WTC11 (cell line): ENCODE results near the gene OPN1LW. TPM values are rescaled to one million over a fixed set of nuclear protein-coding genes. Genes with fewer than 3 reads are reported as not detected.

Experiments used
- ATAC-seq: fragments of 200-7000 bp; cut with Tn5 transposase; 2 replicates; pipeline ENCODE4 v1.10.0; 2021; ENCODE audit warnings: mild to moderate bottlenecking, moderate library complexity
- CTCF ChIA-PET: fragments of 300-600 bp; sonication (Branson Sonifier 250); formaldehyde crosslinking; loops from one replicate; lab custom pipeline; 2021; ENCODE audit warnings: antibody characterized with exemption; lab: Charles Lee
- POLR2A ChIA-PET: fragments of 350-600 bp; sonication (Branson Sonifier 250); formaldehyde crosslinking; loops from one replicate; lab custom pipeline; 2021; ENCODE audit warnings: antibody characterized with exemption; lab: Charles Lee
- DNase-seq: peaks from one replicate; pipeline ENCODE4 v3.0.0; 2021; ENCODE audit warnings: low spot score
- H3K27ac Mint-ChIP-seq: 2 replicates; pipeline ENCODE4 v1.8.0; 2021; ENCODE audit warnings: mixed read lengths
- H3K27me3 Mint-ChIP-seq: 2 replicates; pipeline ENCODE4 v1.8.0; 2021; ENCODE audit warnings: low read depth, mild to moderate bottlenecking, moderate library complexity, mixed read lengths
- H3K36me3 Mint-ChIP-seq: 2 replicates; pipeline ENCODE4 v1.8.0; 2021; ENCODE audit warnings: mixed read lengths
- H3K4me1 Mint-ChIP-seq: 2 replicates; pipeline ENCODE4 v1.8.0; 2022; ENCODE audit warnings: mixed read lengths
- H3K4me3 Mint-ChIP-seq: 2 replicates; pipeline ENCODE4 v1.8.0; 2021; ENCODE audit warnings: mild to moderate bottlenecking, moderate library complexity, mixed read lengths
- H3K9me3 Mint-ChIP-seq: 2 replicates; pipeline ENCODE4 v1.8.0; 2021; ENCODE audit warnings: mixed read lengths
- ARID4B ChIP-seq: sonication (generic); formaldehyde crosslinking; IDR thresholded peaks from 2 replicates; pipeline ENCODE4 v1.8.0; 2023; ENCODE audit warnings: missing genetic modification reagents, mild to moderate bottlenecking, borderline replicate concordance
- ATF1 ChIP-seq: sonication (generic); formaldehyde crosslinking; IDR thresholded peaks from 2 replicates; pipeline ENCODE4 v1.8.1; 2023; ENCODE audit warnings: mild to moderate bottlenecking, moderate library complexity, missing genetic modification reagents
- ELF4 ChIP-seq: sonication (generic); formaldehyde crosslinking; IDR thresholded peaks from 2 replicates; pipeline ENCODE4 v1.8.1; 2022; ENCODE audit warnings: low read depth, mild to moderate bottlenecking, moderate library complexity, missing genetic modification reagents
- EMX1 ChIP-seq: fragments of 250-450 bp; sonication (Bioruptor Pico); IDR thresholded peaks from 2 replicates; pipeline ENCODE4 v1.8.0; 2021; ENCODE audit warnings: mild to moderate bottlenecking
- ESRRA ChIP-seq: sonication (generic); formaldehyde crosslinking; IDR thresholded peaks from 2 replicates; pipeline ENCODE4 v1.8.1; 2022; ENCODE audit warnings: mild to moderate bottlenecking, missing genetic modification reagents, borderline replicate concordance
- ETV6 ChIP-seq: sonication (generic); formaldehyde crosslinking; IDR thresholded peaks from 2 replicates; pipeline ENCODE4 v1.8.1; 2022; ENCODE audit warnings: mild to moderate bottlenecking, missing genetic modification reagents
- FOXK1 ChIP-seq: sonication (generic); formaldehyde crosslinking; IDR thresholded peaks from 2 replicates; pipeline ENCODE4 v1.8.0; 2022; ENCODE audit warnings: mild to moderate bottlenecking, moderate library complexity, missing genetic modification reagents
- HMGXB4 ChIP-seq: sonication (generic); formaldehyde crosslinking; IDR thresholded peaks from 2 replicates; pipeline ENCODE4 v1.8.1; 2023; ENCODE audit warnings: mild to moderate bottlenecking, moderate library complexity, missing genetic modification reagents
- JAZF1 ChIP-seq: fragments of 250-450 bp; sonication (Bioruptor Pico); IDR thresholded peaks from 2 replicates; pipeline ENCODE4 v1.9.0; 2021; ENCODE audit warnings: moderate library complexity, mild to moderate bottlenecking, inconsistent platforms
- NFE2L1 ChIP-seq: sonication (generic); formaldehyde crosslinking; IDR thresholded peaks from 2 replicates; pipeline ENCODE4 v1.8.1; 2023; ENCODE audit warnings: missing genetic modification reagents
- NFYB ChIP-seq: sonication (generic); formaldehyde crosslinking; conservative IDR thresholded peaks from 2 replicates; pipeline ENCODE4 v1.8.0; 2022; ENCODE audit warnings: low read depth, missing genetic modification reagents
- SMAD4 ChIP-seq: sonication (generic); formaldehyde crosslinking; IDR thresholded peaks from 2 replicates; pipeline ENCODE4 v1.8.0; 2022; ENCODE audit warnings: mild to moderate bottlenecking, missing genetic modification reagents
- SOX15 ChIP-seq: fragments of 250-450 bp; sonication (Bioruptor Pico); IDR thresholded peaks from 2 replicates; pipeline ENCODE4 v1.9.0; 2021; ENCODE audit warnings: mild to moderate bottlenecking
- SP1 ChIP-seq: sonication (generic); formaldehyde crosslinking; conservative IDR thresholded peaks from 2 replicates; pipeline ENCODE4 v1.8.1; 2022; ENCODE audit warnings: missing genetic modification reagents
- TEAD4 ChIP-seq: sonication (generic); formaldehyde crosslinking; IDR thresholded peaks from 2 replicates; pipeline ENCODE4 v1.8.0; 2022; ENCODE audit warnings: mild to moderate bottlenecking, missing genetic modification reagents
- ZBTB43 ChIP-seq: sonication (generic); formaldehyde crosslinking; IDR thresholded peaks from 2 replicates; pipeline ENCODE4 v1.8.1; 2023; ENCODE audit warnings: mild to moderate bottlenecking, missing genetic modification reagents
- ZMAT4 ChIP-seq: fragments of 250-450 bp; sonication (Bioruptor Pico); IDR thresholded peaks from 2 replicates; pipeline ENCODE4 v1.9.0; 2021; ENCODE audit warnings: mild to moderate bottlenecking
- ZNF138 ChIP-seq: sonication (generic); formaldehyde crosslinking; conservative IDR thresholded peaks from 2 replicates; pipeline ENCODE4 v1.8.1; 2022; ENCODE audit warnings: mild to moderate bottlenecking, moderate library complexity, missing genetic modification reagents
- ZNF317 ChIP-seq: sonication (generic); formaldehyde crosslinking; IDR thresholded peaks from 2 replicates; pipeline ENCODE4 v1.8.1; 2023; ENCODE audit warnings: low read depth, mild to moderate bottlenecking, moderate library complexity, missing genetic modification reagents, borderline replicate concordance
- ZNF396 ChIP-seq: fragments of 250-450 bp; sonication (Bioruptor Pico); IDR thresholded peaks from 2 replicates; pipeline ENCODE4 v1.8.0; 2021; ENCODE audit warnings: mild to moderate bottlenecking, moderate library complexity, borderline replicate concordance
- ZNF512 ChIP-seq: sonication (generic); formaldehyde crosslinking; IDR thresholded peaks from 2 replicates; pipeline ENCODE4 v1.8.1; 2022; ENCODE audit warnings: missing genetic modification reagents, borderline replicate concordance
- total RNA-seq: library from RNA; stranded (reverse); gene quantifications from 3 replicates; pipeline ENCODE4 v1.2.3, GENCODE V29; 2021

OPN1LW gene
- total RNA-seq, 1 experiment from 2014 or later, result not detected

GRCh38 chrX:154097003-154097588 is 46.9 kb upstream of the OPN1LW start:
- TF ChIP-seq EMX1 (CRISPR knock-in tag) (no peak), ZMAT4 (no peak), SOX15 (no peak), ZNF317 (CRISPR knock-in tag) (no peak), JAZF1 (CRISPR knock-in tag) (no peak), ATF1 (no peak)
- peak; percentile 16 for ATAC-seq
- Mint-ChIP-seq H3K27me3 (no peaks in the 10 kb centered on the region), H3K4me3 (peak overlapping the region; percentile 80), H3K4me1 (peaks cover 47% of the 10 kb centered on the region), H3K9me3 (no peaks in the 10 kb centered on the region), H3K27ac (no peak overlapping the region), H3K36me3 (no peaks in the 10 kb centered on the region)
- POLR2A ChIA-PET, result no interaction called here
- CTCF ChIA-PET, result interaction anchor here (1.3 kb wide), 2 partner anchors 83 to 211 kb away, joined by 6 to 7 read pairs; no protein-coding TSS in a partner anchor
- DNase-seq, result peak; percentile 68

GRCh38 chrX:154097589-154098541 is 46.2 kb upstream of the OPN1LW start, which contains the start of gene MECP2:
Gene MECP2, minus strand, starts transcription at chrX:154097717.
- peak; percentile 88 for ATAC-seq
- Mint-ChIP-seq H3K36me3 (no peaks in the 10 kb centered on the region), H3K27me3 (no peaks in the 10 kb centered on the region), H3K27ac (peak within 1 kb of the TSS; percentile 71)
- TF ChIP-seq NFYB (CRISPR knock-in tag) (peak; percentile 83), SP1 (peak; percentile 50; the same call in 1 of the 2 replicates), ZNF138 (CRISPR knock-in tag) (no peak)
- TF ChIP-seq, all 79 proteins: peak for 2
- Mint-ChIP-seq H3K4me3 (peak within 1 kb of the TSS; percentile 80), H3K4me1 (peaks cover 40% of the 10 kb centered on the region), H3K9me3 (no peaks in the 10 kb centered on the region)
- peak; percentile 93 for DNase-seq
- CTCF ChIA-PET, result interaction anchor here (0.7 to 1.3 kb wide), 3 partner anchors 84 to 210 kb away, joined by 3 to 7 read pairs (median 6); no protein-coding TSS in a partner anchor
- POLR2A ChIA-PET, result no interaction called here

GRCh38 chrX:154098551-154098950 is 45.5 kb upstream of the OPN1LW start:
- Mint-ChIP-seq H3K9me3 (no peaks in the 10 kb centered on the region), H3K27me3 (no peaks in the 10 kb centered on the region), H3K27ac (peak overlapping the region; percentile 71; the same call in 1 of the 2 replicates), H3K4me3 (peak overlapping the region; percentile 67; the same call in 1 of the 2 replicates), H3K4me1 (peaks cover 35% of the 10 kb centered on the region), H3K36me3 (no peaks in the 10 kb centered on the region)
- DNase-seq (no peak), ATAC-seq (no peak)
- ChIA-PET POLR2A (no interaction called here), CTCF (interaction anchor here (0.7 to 1.3 kb wide), 2 partner anchors 85 to 210 kb away, joined by 3 to 7 read pairs; no protein-coding TSS in a partner anchor)
- no peak for TF ChIP-seq ARID4B (CRISPR knock-in tag)
- TF ChIP-seq ELF4, result no peak
- TF ChIP-seq ESRRA (CRISPR knock-in tag), result no peak
- TF ChIP-seq TEAD4, result no peak
- TF ChIP-seq HMGXB4 (CRISPR knock-in tag), result no peak
- no peak for TF ChIP-seq NFE2L1 (CRISPR knock-in tag)
- TF ChIP-seq FOXK1, result no peak
- no peak for TF ChIP-seq ZNF396 (CRISPR knock-in tag)
- no peak for TF ChIP-seq SMAD4 (CRISPR knock-in tag)
- TF ChIP-seq ZNF512 (CRISPR knock-in tag), result no peak
- TF ChIP-seq ZBTB43 (CRISPR knock-in tag), result no peak
- no peak for TF ChIP-seq ETV6 (CRISPR knock-in tag)
